Liver (tissue), 9 donors: ENCODE data around the gene SMAD1. TPM values are rescaled to one million over a fixed set of nuclear protein-coding genes. Genes with fewer than 3 reads are reported as not detected.
A peak's percentile ranks its signal among the peaks of the same experiment; 100 is the strongest.

Source experiments
- DNase-seq: peaks from one replicate; pipeline ENCODE4 v3.0.0-alpha.2; 2017; ENCODE audit warnings: low spot score
- H3K27ac ChIP-seq, 2 donors: one replicate each; pipeline ENCODE4 v1.7.0; 2013; ENCODE audit warnings: inconsistent platforms in 2 of 2, low read length in 2 of 2, control low read depth in 1 of 2, low read depth in 1 of 2, mild to moderate bottlenecking in 1 of 2
- H3K27me3 ChIP-seq, 4 donors: one replicate each; pipeline versions ENCODE4 v1.6.1 to v1.7.0; 2013; ENCODE audit warnings: low read length in 3 of 4, inconsistent platforms in 1 of 4, mild to moderate bottlenecking in 1 of 4, moderate library complexity in 1 of 4; ENCODE audit not compliant: control insufficient read depth in 4 of 4, insufficient read depth in 4 of 4
- H3K36me3 ChIP-seq, 4 donors: one replicate each; pipeline versions ENCODE4 v1.6.1 to v1.7.0; 2013; ENCODE audit warnings: low read length in 3 of 4, mild to moderate bottlenecking in 3 of 4, low read depth in 1 of 4, moderate library complexity in 1 of 4; ENCODE audit not compliant: control insufficient read depth in 4 of 4, insufficient read depth in 3 of 4
- H3K4me1 ChIP-seq, 4 donors: one replicate each; pipeline versions ENCODE4 v1.6.1 to v1.7.0; 2013; ENCODE audit warnings: low read length in 3 of 4, mild to moderate bottlenecking in 3 of 4, moderate library complexity in 1 of 4; ENCODE audit not compliant: control insufficient read depth in 4 of 4, insufficient read depth in 4 of 4
- H3K4me3 ChIP-seq, 3 donors: one replicate each; pipeline versions ENCODE4 v1.6.1 to v1.7.0; 2013; ENCODE audit warnings: low read length in 3 of 3, control low read depth in 1 of 3, low read depth in 1 of 3, mild to moderate bottlenecking in 1 of 3
- H3K9ac ChIP-seq, 2 donors: one replicate each; pipeline ENCODE4 v1.7.0; 2013; ENCODE audit warnings: low read length in 2 of 2, mild to moderate bottlenecking in 2 of 2, moderate library complexity in 2 of 2, control low read depth in 1 of 2, low read depth in 1 of 2
- H3K9me3 ChIP-seq, 4 donors: one replicate each; pipeline versions ENCODE4 v1.6.1 to v1.7.0; 2013; ENCODE audit warnings: low read length in 3 of 4; ENCODE audit not compliant: control insufficient read depth in 4 of 4
- FOXA1 ChIP-seq: IDR thresholded peaks from 2 replicates; pipeline ENCODE4 v1.6.1; 2016; ENCODE audit warnings: antibody characterized with exemption
- FOXA2 ChIP-seq: IDR thresholded peaks from 2 replicates; pipeline ENCODE4 v1.6.1; 2016; ENCODE audit warnings: antibody characterized with exemption
- HNF4A ChIP-seq, 2 donors: conservative IDR thresholded peaks; 2 replicates each; pipeline ENCODE4 v1.6.1; 2016; ENCODE audit warnings: antibody characterized with exemption in 2 of 2, mild to moderate bottlenecking in 2 of 2
- JUND ChIP-seq, 2 donors: IDR thresholded peaks; 2 replicates each; pipeline ENCODE4 v1.6.1; 2016; ENCODE audit warnings: antibody characterized with exemption in 2 of 2
- RAD21 ChIP-seq, 2 donors: IDR thresholded peaks; 2 replicates each; pipeline ENCODE4 v1.6.1; 2016; ENCODE audit warnings: antibody characterized with exemption in 2 of 2, mild to moderate bottlenecking in 2 of 2
- RXRA ChIP-seq, 2 donors: IDR thresholded peaks; 2 replicates each; pipeline ENCODE4 v1.6.1; 2017 to 2018; ENCODE audit warnings: antibody characterized with exemption in 2 of 2, mild to moderate bottlenecking in 1 of 2
- TAF1 ChIP-seq: conservative IDR thresholded peaks from 2 replicates; pipeline ENCODE4 v1.6.1; 2016; ENCODE audit warnings: antibody characterized with exemption, mild to moderate bottlenecking
- WGBS: extraction: QIAGEN DNeasy Blood & Tissue Kit; methylation state at CpG from one replicate; pipeline ENCODE4 v1.1.7; 2013; 5-methylcytosine and 5-hydroxymethylcytosine counted together
- polyA plus RNA-seq, 2 donors: library from polyadenylated mRNA; stranded (reverse) in 1 of 2; unstranded in 1 of 2; fragments of 200-250 nt in 1 of 2; fragments of >200 nt in 1 of 2; fragmentation: Nextera tagmentation in 1 of 2; extraction: Ambion mirVana in 1 of 2; gene quantifications; one replicate each; pipeline versions ENCODE4 v1.2.1 to v1.2.3, GENCODE V29; 2013 to 2015
- total RNA-seq, 2 donors: library from RNA; depleted of rRNA; stranded (reverse); fragments of >200 nt; gene quantifications; one replicate each; pipeline ENCODE4 v1.2.3, GENCODE V29; 2014
- TF ChIP-seq, protein P1 (sequence below): IDR thresholded peaks from 2 replicates; pipeline ENCODE4 v1.6.1; 2016; ENCODE audit warnings: antibody characterized with exemption, mild to moderate bottlenecking
- TF ChIP-seq, protein P2 (sequence below): fragments of 150-350 bp; IDR thresholded peaks from 2 replicates; pipeline ENCODE4 v1.5.1; 2017; ENCODE audit warnings: improper control_type of control experiment, low read depth, low read length; ENCODE audit not compliant: missing input control
- TF ChIP-seq, protein P3 (sequence below): IDR thresholded peaks from 2 replicates; pipeline ENCODE4 v1.6.1; 2016; ENCODE audit warnings: antibody characterized with exemption
- TF ChIP-seq, protein P4 (sequence below): IDR thresholded peaks from 2 replicates; pipeline ENCODE4 v1.6.1; 2016; ENCODE audit warnings: antibody characterized with exemption
- TF ChIP-seq, protein P5 (sequence below): IDR thresholded peaks from 2 replicates; pipeline ENCODE4 v1.6.1; 2016; ENCODE audit warnings: antibody characterized with exemption
- donor health status: healthy.
- donor health status: healthy.
- donor health status: healthy.
- donor health status: healthy.
- donor health status: healthy.

The SMAD1 gene
- total and polyA plus RNA-seq, 4 donors, result 6.3 to 43.8 (median 14.6) TPM

DNA sequence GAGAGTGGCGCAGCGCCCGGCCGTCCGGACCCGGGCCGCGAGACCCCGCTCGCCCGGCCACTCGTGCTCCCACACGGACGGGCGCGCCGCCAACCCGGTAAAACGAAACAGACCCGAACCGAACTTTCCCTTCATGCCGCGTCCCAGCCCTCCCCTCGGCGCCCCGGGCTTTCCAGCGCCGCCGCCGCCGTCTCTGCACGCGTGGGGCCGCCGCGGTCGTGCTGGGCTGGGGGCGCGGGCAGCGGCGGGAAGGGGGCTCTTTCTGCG is 222 bp downstream of the SMAD1 start:
- under 1% methylated on average over 42 of the region's 42 CpGs for WGBS
- peaks cover 2 to 36% (median 26%) of the 10 kb centered on the region in 4 donors for H3K4me1 ChIP-seq

DNA sequence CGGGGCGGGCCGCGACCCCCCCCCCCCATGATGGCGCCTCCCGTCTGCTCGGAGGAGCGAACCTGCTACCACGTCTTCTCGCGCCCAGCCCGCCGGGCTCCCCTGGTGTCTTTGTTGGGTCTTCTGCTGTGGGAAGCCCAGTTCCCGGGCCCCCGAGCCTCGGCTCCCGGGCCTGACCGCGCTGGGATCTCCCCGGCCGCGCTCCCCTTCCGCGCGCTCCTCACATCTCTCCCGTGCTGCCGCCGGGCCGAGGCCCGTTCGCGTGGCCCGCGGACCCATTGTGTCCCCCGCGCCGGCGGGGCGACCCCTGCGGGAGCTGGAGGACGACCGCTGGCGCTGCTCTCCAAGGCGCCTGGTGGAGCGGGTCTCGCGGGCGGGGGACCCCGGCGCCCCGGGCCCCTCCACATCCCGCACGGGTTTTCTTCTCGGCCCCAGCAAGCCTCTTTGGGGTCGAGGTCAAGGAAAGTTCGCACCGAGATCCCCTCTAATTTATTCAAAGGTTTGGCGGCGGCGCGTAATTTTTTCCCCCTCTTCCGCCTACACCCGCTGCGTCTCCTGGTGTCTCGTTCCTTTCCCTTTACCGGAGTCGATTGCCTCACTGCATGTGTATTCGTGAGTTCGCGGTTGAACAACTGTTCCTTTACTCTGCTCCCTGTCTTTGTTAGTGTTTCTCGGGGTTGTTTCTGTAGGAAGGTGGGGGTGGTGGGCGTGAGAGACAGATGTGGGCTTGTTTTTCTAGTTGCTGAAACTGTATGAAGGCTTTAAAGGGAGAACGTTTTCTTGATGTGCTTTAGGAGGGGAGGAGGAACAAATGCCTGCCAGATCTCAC is 770 bp downstream of the SMAD1 start:
- WGBS, result under 1% methylated on average over 73 of the region's 73 CpGs
- H3K27me3 ChIP-seq, result no peaks in the 10 kb centered on the region

More for the DNA sequence above, 222 bp downstream of the SMAD1 start:
- Histone ChIP-seq H3K36me3 (no peaks in the 10 kb centered on the region), H3K4me3 (peak overlapping the region; percentile 69 to 94 (median 78)), H3K9ac (peak overlapping the region in 1 of 2 donors; percentile 84), H3K9me3 (no peaks in the 10 kb centered on the region), H3K27ac (peak overlapping the region; percentile 97 to 99), H3K27me3 (no peaks in the 10 kb centered on the region)
- DNase-seq, result no peak
- no peak for TF ChIP-seq TAF1

DNA sequence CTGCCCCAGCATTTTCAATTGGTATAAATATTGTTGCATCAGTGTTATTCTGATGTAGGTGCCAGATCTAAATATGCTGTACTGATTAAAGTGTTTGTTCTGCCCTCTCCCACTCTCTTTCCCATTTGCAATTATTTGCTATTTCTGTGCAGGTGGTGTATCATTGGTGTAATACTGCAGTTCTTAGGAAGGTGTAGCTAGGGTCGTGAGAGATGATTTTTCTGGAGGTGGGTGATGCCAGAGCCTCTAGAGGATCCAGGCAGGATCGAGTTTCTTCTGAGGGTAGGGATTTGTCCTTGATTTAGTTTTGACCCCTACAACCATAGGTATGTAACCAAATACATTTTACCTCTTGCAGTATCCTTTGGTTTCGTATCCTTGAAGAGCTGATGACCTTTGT is 1.9 kb downstream of the SMAD1 start:
- no peaks in the 10 kb centered on the region for H3K9me3 ChIP-seq
- peak overlapping the region; percentile 29 to 84 for H3K9ac ChIP-seq
- 46% methylated on average over 3 of the region's 3 CpGs for WGBS
- peak overlapping the region; percentile 69 to 94 (median 78) for H3K4me3 ChIP-seq
- peaks cover 2 to 43% (median 31%) of the 10 kb centered on the region in 4 donors for H3K4me1 ChIP-seq
- DNase-seq, result no peak
- H3K27ac ChIP-seq, result peak overlapping the region; percentile 97 to 99
- no peaks in the 10 kb centered on the region for H3K36me3 ChIP-seq
- no peaks in the 10 kb centered on the region for H3K27me3 ChIP-seq
- TF ChIP-seq FOXA2, result no peak
- no peak for TF ChIP-seq JUND (IDR thresholded peaks at IDR 0.05)
- TF ChIP-seq, protein P1, sequence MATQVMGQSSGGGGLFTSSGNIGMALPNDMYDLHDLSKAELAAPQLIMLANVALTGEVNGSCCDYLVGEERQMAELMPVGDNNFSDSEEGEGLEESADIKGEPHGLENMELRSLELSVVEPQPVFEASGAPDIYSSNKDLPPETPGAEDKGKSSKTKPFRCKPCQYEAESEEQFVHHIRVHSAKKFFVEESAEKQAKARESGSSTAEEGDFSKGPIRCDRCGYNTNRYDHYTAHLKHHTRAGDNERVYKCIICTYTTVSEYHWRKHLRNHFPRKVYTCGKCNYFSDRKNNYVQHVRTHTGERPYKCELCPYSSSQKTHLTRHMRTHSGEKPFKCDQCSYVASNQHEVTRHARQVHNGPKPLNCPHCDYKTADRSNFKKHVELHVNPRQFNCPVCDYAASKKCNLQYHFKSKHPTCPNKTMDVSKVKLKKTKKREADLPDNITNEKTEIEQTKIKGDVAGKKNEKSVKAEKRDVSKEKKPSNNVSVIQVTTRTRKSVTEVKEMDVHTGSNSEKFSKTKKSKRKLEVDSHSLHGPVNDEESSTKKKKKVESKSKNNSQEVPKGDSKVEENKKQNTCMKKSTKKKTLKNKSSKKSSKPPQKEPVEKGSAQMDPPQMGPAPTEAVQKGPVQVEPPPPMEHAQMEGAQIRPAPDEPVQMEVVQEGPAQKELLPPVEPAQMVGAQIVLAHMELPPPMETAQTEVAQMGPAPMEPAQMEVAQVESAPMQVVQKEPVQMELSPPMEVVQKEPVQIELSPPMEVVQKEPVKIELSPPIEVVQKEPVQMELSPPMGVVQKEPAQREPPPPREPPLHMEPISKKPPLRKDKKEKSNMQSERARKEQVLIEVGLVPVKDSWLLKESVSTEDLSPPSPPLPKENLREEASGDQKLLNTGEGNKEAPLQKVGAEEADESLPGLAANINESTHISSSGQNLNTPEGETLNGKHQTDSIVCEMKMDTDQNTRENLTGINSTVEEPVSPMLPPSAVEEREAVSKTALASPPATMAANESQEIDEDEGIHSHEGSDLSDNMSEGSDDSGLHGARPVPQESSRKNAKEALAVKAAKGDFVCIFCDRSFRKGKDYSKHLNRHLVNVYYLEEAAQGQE, result no peak
- TF ChIP-seq, protein P2, sequence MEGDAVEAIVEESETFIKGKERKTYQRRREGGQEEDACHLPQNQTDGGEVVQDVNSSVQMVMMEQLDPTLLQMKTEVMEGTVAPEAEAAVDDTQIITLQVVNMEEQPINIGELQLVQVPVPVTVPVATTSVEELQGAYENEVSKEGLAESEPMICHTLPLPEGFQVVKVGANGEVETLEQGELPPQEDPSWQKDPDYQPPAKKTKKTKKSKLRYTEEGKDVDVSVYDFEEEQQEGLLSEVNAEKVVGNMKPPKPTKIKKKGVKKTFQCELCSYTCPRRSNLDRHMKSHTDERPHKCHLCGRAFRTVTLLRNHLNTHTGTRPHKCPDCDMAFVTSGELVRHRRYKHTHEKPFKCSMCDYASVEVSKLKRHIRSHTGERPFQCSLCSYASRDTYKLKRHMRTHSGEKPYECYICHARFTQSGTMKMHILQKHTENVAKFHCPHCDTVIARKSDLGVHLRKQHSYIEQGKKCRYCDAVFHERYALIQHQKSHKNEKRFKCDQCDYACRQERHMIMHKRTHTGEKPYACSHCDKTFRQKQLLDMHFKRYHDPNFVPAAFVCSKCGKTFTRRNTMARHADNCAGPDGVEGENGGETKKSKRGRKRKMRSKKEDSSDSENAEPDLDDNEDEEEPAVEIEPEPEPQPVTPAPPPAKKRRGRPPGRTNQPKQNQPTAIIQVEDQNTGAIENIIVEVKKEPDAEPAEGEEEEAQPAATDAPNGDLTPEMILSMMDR, result no peak
- no peak for TF ChIP-seq FOXA1
- no peak for TF ChIP-seq TAF1
- TF ChIP-seq, protein P3, sequence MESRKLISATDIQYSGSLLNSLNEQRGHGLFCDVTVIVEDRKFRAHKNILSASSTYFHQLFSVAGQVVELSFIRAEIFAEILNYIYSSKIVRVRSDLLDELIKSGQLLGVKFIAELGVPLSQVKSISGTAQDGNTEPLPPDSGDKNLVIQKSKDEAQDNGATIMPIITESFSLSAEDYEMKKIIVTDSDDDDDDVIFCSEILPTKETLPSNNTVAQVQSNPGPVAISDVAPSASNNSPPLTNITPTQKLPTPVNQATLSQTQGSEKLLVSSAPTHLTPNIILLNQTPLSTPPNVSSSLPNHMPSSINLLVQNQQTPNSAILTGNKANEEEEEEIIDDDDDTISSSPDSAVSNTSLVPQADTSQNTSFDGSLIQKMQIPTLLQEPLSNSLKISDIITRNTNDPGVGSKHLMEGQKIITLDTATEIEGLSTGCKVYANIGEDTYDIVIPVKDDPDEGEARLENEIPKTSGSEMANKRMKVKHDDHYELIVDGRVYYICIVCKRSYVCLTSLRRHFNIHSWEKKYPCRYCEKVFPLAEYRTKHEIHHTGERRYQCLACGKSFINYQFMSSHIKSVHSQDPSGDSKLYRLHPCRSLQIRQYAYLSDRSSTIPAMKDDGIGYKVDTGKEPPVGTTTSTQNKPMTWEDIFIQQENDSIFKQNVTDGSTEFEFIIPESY, result no peak
- TF ChIP-seq, protein P4, sequence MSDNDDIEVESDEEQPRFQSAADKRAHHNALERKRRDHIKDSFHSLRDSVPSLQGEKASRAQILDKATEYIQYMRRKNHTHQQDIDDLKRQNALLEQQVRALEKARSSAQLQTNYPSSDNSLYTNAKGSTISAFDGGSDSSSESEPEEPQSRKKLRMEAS, result no peak
- TF ChIP-seq HNF4A (conservative IDR thresholded peaks at IDR 0.05), result no peak

More for the DNA sequence above, 770 bp downstream of the SMAD1 start:
- TF ChIP-seq FOXA1 (no peak), RXRA (IDR thresholded peaks at IDR 0.05) (peak in 1 of 2 donors; percentile 17), RAD21 (IDR thresholded peaks at IDR 0.05) (peak in 1 of 2 donors; percentile 42), HNF4A (conservative IDR thresholded peaks at IDR 0.05) (peak in 1 of 2 donors; percentile 6), TAF1 (no peak)
- TF ChIP-seq, protein P5, sequence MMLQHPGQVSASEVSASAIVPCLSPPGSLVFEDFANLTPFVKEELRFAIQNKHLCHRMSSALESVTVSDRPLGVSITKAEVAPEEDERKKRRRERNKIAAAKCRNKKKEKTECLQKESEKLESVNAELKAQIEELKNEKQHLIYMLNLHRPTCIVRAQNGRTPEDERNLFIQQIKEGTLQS, result no peak
- TF ChIP-seq, protein P1, result no peak
- H3K27ac ChIP-seq, result peak overlapping the region; percentile 97 to 99
- peak; percentile 54 for DNase-seq
- peaks cover 2 to 41% (median 31%) of the 10 kb centered on the region in 4 donors for H3K4me1 ChIP-seq
- H3K4me3 ChIP-seq, result peak overlapping the region; percentile 69 to 94 (median 78)
- H3K36me3 ChIP-seq, result no peaks in the 10 kb centered on the region
- peak overlapping the region; percentile 73 to 84 for H3K9ac ChIP-seq
- H3K9me3 ChIP-seq, result no peaks in the 10 kb centered on the region
